GM13977 (cell line): ENCODE data around the gene NOC2L.
"Not testable (repeated sequence)": the region's sequence is repeated elsewhere in the genome, so short reads cannot be mapped to it uniquely, and the experiment has no call there.

Experiments used
- DNase-seq: peaks from one replicate; pipeline ENCODE4 v3.0.0; 2012; ENCODE audit warnings: low spot score
- CTCF ChIP-seq: IDR thresholded peaks from 2 replicates; pipeline ENCODE4 v1.5.1; 2012; ENCODE audit warnings: mild to moderate bottlenecking, control low read depth; ENCODE audit not compliant: insufficient read depth; ENCODE audit errors: extremely low read depth, missing control alignments
- in situ Hi-C: fragments of 300-500 bp; cut with MboI; formaldehyde crosslinking; loops from one replicate; pipeline ENCODE4 v1.12.0; 2022; ENCODE audit warnings: low sequenced_read_pairs, low pct_unique_long_range_greater_than_20kb, mixed read lengths, inconsistent platforms; ENCODE audit not compliant: unreplicated experiment

The NOC2L gene

GRCh38 chr1:978835-979743, 20.0 kb upstream of the NOC2L start:
- DNase-seq: no peak
- in situ Hi-C loops: loop anchor here (10.0 kb wide), 1 partner anchor 84 kb away; no protein-coding TSS in a partner anchor
- no peak for TF ChIP-seq CTCF

- no peak for DNase-seq
- TF ChIP-seq CTCF: no peak
- in situ Hi-C loops: loop anchor here (10.0 kb wide), 1 partner anchor 83 kb away; no protein-coding TSS in a partner anchor
Measured at GRCh38 chr1:978069-978834, 19.2 kb upstream of the NOC2L start.

DNA sequence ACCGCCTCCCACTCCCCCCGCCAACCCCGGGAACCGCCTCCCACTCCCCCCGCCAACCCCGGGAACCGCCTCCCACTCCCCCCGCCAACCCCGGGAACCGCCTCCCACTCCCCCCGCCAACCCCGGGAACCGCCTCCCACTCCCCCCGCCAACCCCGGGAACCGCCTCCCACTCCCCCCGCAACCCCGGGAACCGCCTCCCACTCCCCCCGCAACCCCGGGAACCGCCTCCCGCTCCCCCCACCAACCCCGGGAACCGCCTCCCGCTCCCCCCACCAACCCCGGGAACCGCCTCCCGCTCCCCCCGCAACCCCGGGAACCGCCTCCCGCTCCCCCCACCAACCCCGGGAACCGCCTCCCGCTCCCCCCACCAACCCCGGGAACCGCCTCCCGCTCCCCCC, 17.7 kb upstream of the NOC2L start:
- in situ Hi-C loops: loop anchor here (10.0 kb wide), 1 partner anchor 82 kb away; no protein-coding TSS in a partner anchor
- not testable (repeated sequence) for DNase-seq

GRCh38 chr1:975896-976683, 17.0 kb upstream of the NOC2L start:
- in situ Hi-C loops: loop anchor here (10.0 kb wide), 1 partner anchor 81 kb away; no protein-coding TSS in a partner anchor
- peak; percentile 93 for DNase-seq
- peak; percentile 87 for TF ChIP-seq CTCF

- in situ Hi-C loops: loop anchor here (10.0 kb wide), 1 partner anchor 81 kb away; no protein-coding TSS in a partner anchor
- TF ChIP-seq CTCF: no peak
- no peak for DNase-seq
Measured at GRCh38 chr1:975365-975764, 16.3 kb upstream of the NOC2L start.

GRCh38 chr1:974687-975328, 15.8 kb upstream of the NOC2L start:
- in situ Hi-C loops: loop anchor here (10.0 kb wide), 1 partner anchor 80 kb away; no protein-coding TSS in a partner anchor
- no peak for DNase-seq
- no peak for TF ChIP-seq CTCF
